ENCODE data around the gene HOXA2.

- no peak for TF ChIP-seq CTCF (IDR thresholded peaks at IDR 0.05; ENCODE audit: low read depth, low read length)
- no peak for TF ChIP-seq POLR2A (IDR thresholded peaks at IDR 0.05; ENCODE audit: extremely low read depth, insufficient read length)
Measured at GRCh38 chr7:27144781-27145164, 42.3 kb upstream of the HOXA2 start.
